ENCODE data around the gene UBE4B.
"Not testable (repeated sequence)": the region's sequence is repeated elsewhere in the genome, so short reads cannot be mapped to it uniquely, and the experiment has no call there.

Gene UBE4B

DNA sequence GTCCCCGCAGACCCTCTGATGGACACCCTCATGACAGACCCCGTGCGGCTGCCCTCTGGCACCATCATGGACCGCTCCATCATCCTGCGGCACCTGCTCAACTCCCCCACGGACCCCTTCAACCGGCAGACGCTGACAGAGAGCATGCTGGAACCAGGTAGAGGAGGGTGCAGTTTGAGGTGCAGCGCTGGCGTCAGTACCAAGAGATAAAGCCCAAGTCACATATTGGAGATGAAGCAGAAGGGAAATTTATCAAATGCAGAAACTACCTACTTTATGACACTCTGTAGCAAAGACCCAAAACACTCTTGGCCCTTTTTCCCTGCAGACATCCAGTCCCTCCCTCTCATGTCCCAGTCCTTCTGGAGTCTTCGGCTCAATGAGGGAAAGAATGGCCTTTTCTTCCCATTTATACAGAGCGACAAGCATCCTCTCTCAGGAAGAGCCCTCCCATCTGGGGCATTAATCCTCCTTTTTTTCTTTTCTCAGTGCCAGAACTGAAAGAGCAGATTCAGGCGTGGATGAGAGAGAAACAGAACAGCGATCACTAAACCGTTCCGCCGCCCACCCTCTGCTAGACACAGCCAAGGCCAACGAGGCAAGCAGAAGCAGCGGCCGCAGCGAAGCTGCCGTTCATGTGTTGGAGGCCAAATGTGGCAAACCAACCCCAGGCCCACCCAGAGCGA is 146.8 kb downstream of the UBE4B start:
- no peak for DNase-seq

DNA sequence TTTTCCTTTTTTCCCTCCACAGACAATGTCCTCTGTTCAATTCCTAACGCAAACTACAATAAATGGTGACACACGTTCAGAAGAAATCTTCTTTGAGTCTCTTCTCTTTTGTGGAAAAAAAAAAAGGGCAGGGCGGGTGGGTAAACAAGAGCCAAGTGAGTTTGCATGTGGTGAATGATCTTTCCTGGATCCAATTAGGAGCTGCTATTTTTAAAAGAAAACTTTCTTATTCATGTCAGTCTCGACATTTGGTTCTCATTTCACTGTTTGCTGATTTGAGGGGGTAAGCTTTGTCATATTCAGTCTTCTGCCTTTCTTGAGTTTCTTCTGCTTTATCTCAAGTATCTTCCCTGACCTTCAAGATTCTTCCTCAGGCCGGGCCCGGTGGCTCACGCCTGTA is 148.4 kb downstream of the UBE4B start:
- no peak for DNase-seq

GRCh38 chr1:10185759-10186158 is 153.0 kb downstream of the UBE4B start:
- DNase-seq = no peak

DNA sequence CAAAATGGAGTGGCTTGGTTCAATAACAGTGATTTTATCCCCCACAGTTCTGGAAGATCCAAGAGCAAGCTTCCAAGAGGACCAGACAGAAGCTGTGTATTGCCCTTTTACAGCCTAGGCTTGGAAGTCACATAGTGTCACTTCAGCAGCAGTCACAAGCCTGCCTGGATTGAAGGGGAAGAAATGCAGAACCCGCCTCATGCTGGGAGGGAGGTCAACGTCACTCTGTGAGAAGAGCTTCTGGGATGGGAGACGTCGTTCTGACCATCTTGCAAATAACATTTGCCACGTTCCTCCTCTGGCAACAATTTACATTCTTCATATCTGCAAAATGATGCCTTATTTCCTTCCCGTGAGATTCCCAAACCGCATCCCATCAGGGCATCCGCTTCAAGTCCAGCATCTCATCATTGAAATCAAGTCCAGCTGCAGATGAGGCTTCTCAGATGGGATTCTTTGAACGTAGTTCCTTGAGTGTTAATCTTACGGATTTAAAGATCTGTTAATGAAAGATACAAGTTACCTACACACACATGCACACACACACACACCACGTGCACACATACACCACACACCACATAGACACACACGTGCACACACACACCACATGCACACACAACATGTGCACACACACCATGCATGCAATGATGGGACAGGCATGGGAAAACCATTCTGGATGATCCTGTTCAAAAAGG is 153.7 kb downstream of the UBE4B start:
- DNase-seq = no peak

DNA sequence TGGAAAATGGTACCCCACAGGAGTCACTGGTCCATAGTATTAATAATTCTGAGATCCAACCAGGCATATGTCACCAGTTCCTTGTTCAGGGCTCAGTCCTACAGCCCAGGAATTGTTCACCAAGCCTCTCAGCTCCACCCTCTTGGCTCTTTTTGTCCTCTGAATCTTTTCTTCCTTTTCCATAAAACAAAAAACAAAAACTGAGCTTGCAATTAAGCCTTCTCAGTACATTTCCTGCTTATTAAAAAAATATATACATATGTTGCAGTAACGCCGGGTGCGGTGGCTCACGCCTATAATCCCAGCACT is 154.2 kb downstream of the UBE4B start:
- DNase-seq = no peak

GRCh38 chr1:10188133-10188650 is 155.4 kb downstream of the UBE4B start:
- no peak for DNase-seq

DNA sequence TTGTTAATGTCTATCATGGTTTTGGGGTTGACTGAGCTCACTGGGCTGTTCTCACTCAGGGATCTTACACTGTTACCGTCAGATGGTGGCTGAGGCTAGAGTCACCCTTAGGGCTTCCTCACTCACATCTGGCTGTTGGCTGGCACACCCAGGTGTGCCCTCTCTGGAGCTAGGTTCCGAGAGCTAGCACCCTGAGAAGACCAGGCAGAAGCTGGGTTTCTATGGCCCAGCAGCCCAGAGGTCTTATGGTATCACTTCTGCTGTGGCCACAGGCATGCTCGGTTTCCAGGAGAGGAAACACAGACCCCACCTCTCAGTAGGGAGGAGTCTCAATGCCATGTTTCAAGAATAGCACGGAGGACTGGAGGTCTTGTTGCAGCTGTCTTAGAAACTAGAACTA is 156.9 kb downstream of the UBE4B start:
- no peak for DNase-seq

DNA sequence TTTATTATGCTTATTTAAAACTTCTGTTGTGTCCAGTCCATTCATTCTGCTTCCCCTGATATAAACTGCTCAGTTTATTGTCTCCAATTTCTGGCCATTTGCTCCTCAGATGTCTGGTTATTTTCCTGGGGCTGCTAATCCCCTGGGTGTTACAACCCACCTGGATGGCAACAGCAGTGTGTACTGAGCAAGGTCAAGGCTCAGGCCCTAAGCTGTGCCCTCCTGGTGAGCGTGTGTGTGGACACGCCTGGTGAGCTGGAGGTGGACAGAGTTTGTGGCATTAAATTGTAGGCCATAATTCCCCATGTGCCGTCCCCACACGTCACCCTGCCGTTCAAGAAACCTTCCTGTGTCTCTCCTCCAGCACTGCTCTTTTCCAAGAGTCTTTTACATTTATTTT is 159.5 kb downstream of the UBE4B start:
- DNase-seq = no peak

- no peak for DNase-seq
These were observed 160.5 kb downstream of the UBE4B start for GRCh38 chr1:10193288-10193687.

DNA sequence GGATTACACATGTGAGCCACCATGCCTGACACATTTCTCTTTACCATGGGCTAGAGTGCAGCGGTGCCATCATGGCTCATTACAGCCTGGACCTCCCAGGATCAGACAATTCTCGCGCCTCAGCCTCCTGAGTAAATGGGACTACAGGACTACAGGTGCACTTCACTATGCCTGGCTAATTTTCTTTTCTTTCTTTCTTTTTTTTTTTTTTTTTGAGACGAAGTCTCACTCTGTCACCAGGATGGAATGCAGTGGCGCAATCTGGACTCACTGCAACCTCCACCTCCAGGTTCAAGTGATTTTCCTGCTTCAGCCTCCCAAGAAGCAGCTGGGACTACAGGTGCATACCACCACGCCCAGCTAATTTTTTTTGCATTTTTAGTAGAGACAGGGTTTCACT is 162.8 kb downstream of the UBE4B start:
- no peak for DNase-seq

DNA sequence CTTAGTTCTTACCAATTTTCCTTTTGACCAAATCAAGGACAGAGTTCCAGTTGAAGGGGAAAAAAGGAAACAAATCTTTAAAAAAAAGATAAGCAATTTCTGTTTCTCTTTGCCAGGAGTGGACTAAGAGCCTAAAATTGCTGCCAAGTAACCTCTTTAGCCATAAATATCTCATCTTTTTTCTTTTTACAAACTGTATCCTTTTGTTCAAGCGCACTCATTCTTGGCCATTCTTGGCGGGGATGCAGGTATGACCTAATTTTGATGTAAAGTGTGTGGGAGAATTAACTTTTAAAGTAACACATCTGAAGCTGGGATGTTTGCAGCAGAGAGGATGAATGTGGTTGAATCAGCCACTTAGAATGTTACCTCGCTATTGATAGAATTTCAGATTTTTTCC is 164.2 kb downstream of the UBE4B start:
- no peak for DNase-seq

GRCh38 chr1:10200620-10201019 is 167.9 kb downstream of the UBE4B start:
- DNase-seq = no peak

- no peak for DNase-seq
These were observed 171.4 kb downstream of the UBE4B start for GRCh38 chr1:10204003-10204642.

- DNase-seq = not testable (repeated sequence)
These were observed 172.4 kb downstream of the UBE4B start for GRCh38 chr1:10205206-10205605.

GRCh38 chr1:10207810-10208209 is 175.1 kb downstream of the UBE4B start:
- no peak for DNase-seq

- DNase-seq = no peak
These were observed 175.8 kb downstream of the UBE4B start for GRCh38 chr1:10208537-10208936.

DNA sequence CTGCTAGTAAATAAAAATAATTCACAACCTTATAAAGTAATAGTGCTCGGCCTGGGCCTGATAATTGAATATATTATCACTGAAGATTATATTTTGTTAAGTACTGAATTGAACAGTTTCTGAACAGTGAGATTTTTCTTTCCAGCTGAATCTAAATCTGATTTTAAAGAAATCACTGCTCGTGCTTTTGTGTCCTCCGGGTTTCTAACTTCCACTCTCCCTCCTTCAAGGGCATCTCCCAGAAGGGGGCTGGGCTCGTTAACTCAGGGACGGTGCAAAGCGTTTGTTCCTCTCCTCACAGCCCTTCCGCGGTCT is 176.8 kb downstream of the UBE4B start:
- DNase-seq = no peak

GRCh38 chr1:10209905-10210810 is 177.4 kb downstream of the UBE4B start, which contains the start of gene KIF1B:
KIF1B (plus strand) TSS chr1:10210570; CDS start chr1:10232329, 21,759 bp downstream.
- DNase-seq = peak; percentile 96

GRCh38 chr1:10210841-10211804 is 178.4 kb downstream of the UBE4B start:
- DNase-seq = peak; percentile 37

DNA sequence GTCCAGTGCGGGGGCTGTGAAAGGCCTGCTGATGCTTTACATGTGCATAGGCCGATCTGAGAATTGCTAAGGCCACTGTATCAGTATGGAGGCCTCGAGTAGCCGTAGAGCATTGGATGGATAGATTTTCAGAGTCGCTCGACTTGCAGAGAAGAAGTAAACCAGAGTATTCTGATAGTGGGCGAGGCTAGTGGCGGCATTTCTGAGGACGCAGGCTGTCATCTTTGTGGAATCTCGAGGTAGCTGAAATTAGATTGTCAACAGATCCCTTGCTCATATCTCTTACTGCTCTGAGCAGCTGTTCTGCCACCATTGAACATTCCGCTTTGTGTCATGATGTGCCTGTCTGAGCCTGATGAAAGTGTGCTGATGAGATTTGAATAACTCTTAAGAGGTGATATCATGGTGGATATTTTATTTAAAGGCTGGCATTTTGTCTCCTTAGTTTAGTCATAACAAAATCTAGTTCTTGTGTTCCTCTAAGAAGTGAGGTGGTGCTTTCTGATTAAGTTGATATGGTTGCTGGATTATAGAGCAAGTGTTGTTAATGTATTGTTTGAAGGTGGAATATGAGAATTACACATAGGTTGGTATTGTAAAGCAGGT is 179.2 kb downstream of the UBE4B start:
- DNase-seq = no peak

DNA sequence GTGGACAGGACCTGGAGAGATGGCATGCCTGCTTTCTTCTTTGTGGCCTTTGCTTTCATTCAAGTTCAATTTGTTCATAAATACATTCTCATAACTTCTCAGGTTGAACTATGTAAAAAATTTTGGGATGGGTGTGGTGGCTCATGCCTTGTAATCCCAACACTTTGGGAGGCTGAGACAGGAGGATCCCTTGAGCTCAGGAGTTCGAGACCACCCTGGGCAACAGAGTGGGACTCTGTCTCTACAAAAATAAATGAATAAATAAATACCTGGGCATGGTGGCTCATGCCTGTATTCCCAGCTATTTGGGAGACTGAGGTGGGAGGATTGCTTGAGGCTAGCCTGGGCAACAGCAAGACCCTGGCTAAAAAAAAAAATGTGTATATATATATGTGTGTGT is 179.7 kb downstream of the UBE4B start:
- DNase-seq = no peak

All from stimulated activated CD4-positive, alpha-beta T cell treated with anti-CD3 and anti-CD28 coated beads, Interleukin-4, amount 100 ng/mL, for 24 hours (primary cell).